Peyer's patch (tissue), 4 donors: Measurements from ENCODE around the gene NKX1-1. TPM values are rescaled to one million over a fixed set of nuclear protein-coding genes. Genes with fewer than 3 reads are reported as not detected.

ENCODE experiments used
- DNase-seq, 3 donors: peaks; one replicate each; pipeline ENCODE4 v3.0.0-alpha.2; 2017 to 2019
- H3K27ac ChIP-seq, 4 donors: fragments of 200-600 bp; sonication (generic); one replicate each; pipeline ENCODE4 v1.5.1; 2016 to 2019
- H3K27me3 ChIP-seq, 2 donors: fragments of 200-600 bp; sonication (generic); one replicate each; pipeline ENCODE4 v1.5.1; 2019
- H3K36me3 ChIP-seq, 3 donors: fragments of 200-600 bp; sonication (generic); one replicate each; pipeline ENCODE4 v1.5.1; 2016 to 2019
- H3K4me1 ChIP-seq, 4 donors: fragments of 200-600 bp; sonication (generic); one replicate each; pipeline ENCODE4 v1.5.1; 2016 to 2019
- H3K4me3 ChIP-seq, 4 donors: fragments of 200-600 bp; sonication (generic); 1 replicate in 3 of 4; 2 replicates in 1 of 4; pipeline ENCODE4 v1.5.1; 2016 to 2019; ENCODE audit warnings: mild to moderate bottlenecking in 1 of 4
- H3K9me3 ChIP-seq, 4 donors: fragments of 200-600 bp; sonication (generic); one replicate each; pipeline ENCODE4 v1.5.1; 2016 to 2019; ENCODE audit warnings: mild to moderate bottlenecking in 1 of 4
- CTCF ChIP-seq, 6 experiments: fragments of 450-650 bp in 4 of 6; fragments of 200-600 bp in 2 of 6; sonication (generic) in 1 of 6; IDR thresholded peaks; one replicate each; pipeline ENCODE4 v1.5.1; 2017 to 2019; ENCODE audit warnings: antibody characterized with exemption in 6 of 6, mild to moderate bottlenecking in 3 of 6, moderate library complexity in 1 of 6
- POLR2A ChIP-seq, 2 donors: fragments of 450-650 bp; IDR thresholded peaks; one replicate each; pipeline ENCODE4 v1.5.1; 2017; ENCODE audit warnings: antibody characterized with exemption in 2 of 2, mild to moderate bottlenecking in 2 of 2, moderate library complexity in 2 of 2
- total RNA-seq, 4 donors: library from RNA; depleted of rRNA; stranded (reverse); fragments of >200 nt; gene quantifications; one replicate each; pipeline ENCODE4 v1.1.0, GENCODE V29; 2016

Gene NKX1-1
- total RNA-seq, 4 donors from 2014 or later, result not detected

- DNase-seq, result peak in 1 of 3 donors; percentile 24
- Histone ChIP-seq H3K36me3 (peaks cover 0 to 35% (median 0%) of the 10 kb centered on the region in 3 donors), H3K27me3 (no peaks in the 10 kb centered on the region), H3K4me1 (no peaks in the 10 kb centered on the region), H3K27ac (no peak overlapping the region), H3K9me3 (no peaks in the 10 kb centered on the region), H3K4me3 (no peak overlapping the region)
- TF ChIP-seq POLR2A (IDR thresholded peaks at IDR 0.05) (no peak), CTCF (IDR thresholded peaks at IDR 0.05) (no peak)
Measured at GRCh38 chr4:1369479-1370079, 36.7 kb downstream of the NKX1-1 start.

- H3K36me3 ChIP-seq, result peaks cover 0 to 33% (median 0%) of the 10 kb centered on the region in 3 donors
- DNase-seq, result peak in 1 of 3 donors; percentile 25
Measured at GRCh38 chr4:1369091-1369450, 37.2 kb downstream of the NKX1-1 start.

GRCh38 chr4:1368421-1369090 is 37.7 kb downstream of the NKX1-1 start:
- no peak for TF ChIP-seq CTCF (IDR thresholded peaks at IDR 0.05)
- no peak for TF ChIP-seq POLR2A (IDR thresholded peaks at IDR 0.05)
- H3K4me3 ChIP-seq, result no peak overlapping the region
- peak in 1 of 3 donors; percentile 35 for DNase-seq
- no peaks in the 10 kb centered on the region for H3K4me1 ChIP-seq
- H3K9me3 ChIP-seq, result no peaks in the 10 kb centered on the region
- no peak overlapping the region for H3K27ac ChIP-seq
- peaks cover 0 to 33% (median 0%) of the 10 kb centered on the region in 3 donors for H3K36me3 ChIP-seq
- H3K27me3 ChIP-seq, result no peaks in the 10 kb centered on the region

More at GRCh38 chr4:1369091-1369450, 37.2 kb downstream of the NKX1-1 start:
- Histone ChIP-seq H3K4me1 (no peaks in the 10 kb centered on the region), H3K27ac (no peak overlapping the region), H3K4me3 (no peak overlapping the region), H3K27me3 (no peaks in the 10 kb centered on the region), H3K9me3 (no peaks in the 10 kb centered on the region)
- TF ChIP-seq POLR2A (IDR thresholded peaks at IDR 0.05) (no peak), CTCF (IDR thresholded peaks at IDR 0.05) (no peak)

GRCh38 chr4:1367936-1368289 is 38.3 kb downstream of the NKX1-1 start:
- H3K9me3 ChIP-seq, result no peaks in the 10 kb centered on the region
- H3K36me3 ChIP-seq, result peaks cover 0 to 30% (median 0%) of the 10 kb centered on the region in 3 donors
- H3K4me3 ChIP-seq, result no peak overlapping the region
- no peak overlapping the region for H3K27ac ChIP-seq
- H3K4me1 ChIP-seq, result no peaks in the 10 kb centered on the region
- no peak for TF ChIP-seq POLR2A (IDR thresholded peaks at IDR 0.05)
- TF ChIP-seq CTCF (IDR thresholded peaks at IDR 0.05), result no peak
- no peak for DNase-seq
- H3K27me3 ChIP-seq, result no peaks in the 10 kb centered on the region

GRCh38 chr4:1367230-1367935 is 38.9 kb downstream of the NKX1-1 start:
- H3K27me3 ChIP-seq, result no peaks in the 10 kb centered on the region
- no peak overlapping the region for H3K4me3 ChIP-seq
- TF ChIP-seq POLR2A (IDR thresholded peaks at IDR 0.05), result no peak
- no peak for TF ChIP-seq CTCF (IDR thresholded peaks at IDR 0.05)
- H3K4me1 ChIP-seq, result no peaks in the 10 kb centered on the region
- H3K27ac ChIP-seq, result no peak overlapping the region
- H3K9me3 ChIP-seq, result no peaks in the 10 kb centered on the region
- H3K36me3 ChIP-seq, result peaks cover 0 to 30% (median 0%) of the 10 kb centered on the region in 3 donors
- DNase-seq, result peak in 1 of 3 donors; percentile 40
